HG02588 (cell line): Measurements from ENCODE around the gene CAMKV.

Source experiments
- ATAC-seq: cut with Tn5 transposase; IDR thresholded peaks from one replicate; pipeline ENCODE4 v1.9.1; 2021; ENCODE audit warnings: mild to moderate bottlenecking, moderate library complexity; ENCODE audit not compliant: unreplicated experiment

Gene CAMKV

GRCh38 chr3:49898991-49899390 is 29.3 kb upstream of the CAMKV start:
- ATAC-seq = no peak

- no peak for ATAC-seq
Measured at GRCh38 chr3:49896345-49896744, 26.6 kb upstream of the CAMKV start.

GRCh38 chr3:49895791-49896190 is 26.1 kb upstream of the CAMKV start:
- no peak for ATAC-seq

GRCh38 chr3:49889296-49889695 is 19.6 kb upstream of the CAMKV start:
- ATAC-seq = no peak

GRCh38 chr3:49886922-49887265 is 17.2 kb upstream of the CAMKV start:
- ATAC-seq = no peak

GRCh38 chr3:49883998-49884397 is 14.3 kb upstream of the CAMKV start:
- no peak for ATAC-seq

- ATAC-seq = no peak
Measured at GRCh38 chr3:49882166-49882565, 12.5 kb upstream of the CAMKV start.

GRCh38 chr3:49880581-49881315 is 11.0 kb upstream of the CAMKV start:
- ATAC-seq = no peak

- no peak for ATAC-seq
Measured at GRCh38 chr3:49879721-49880120, 10.0 kb upstream of the CAMKV start.

GRCh38 chr3:49878686-49879085 is 9.0 kb upstream of the CAMKV start:
- ATAC-seq = no peak

GRCh38 chr3:49877716-49878115 is 8.0 kb upstream of the CAMKV start:
- ATAC-seq = no peak

GRCh38 chr3:49876567-49876966 is 6.9 kb upstream of the CAMKV start:
- ATAC-seq = no peak

GRCh38 chr3:49873623-49874022 is 3.9 kb upstream of the CAMKV start:
- ATAC-seq = no peak

GRCh38 chr3:49872801-49873281 is 3.1 kb upstream of the CAMKV start:
- no peak for ATAC-seq

- no peak for ATAC-seq
Measured at GRCh38 chr3:49871531-49872153, 1.9 kb upstream of the CAMKV start.

GRCh38 chr3:49868862-49869466 is 742 bp downstream of the CAMKV start:
- no peak for ATAC-seq

GRCh38 chr3:49867871-49868321 is 1.8 kb downstream of the CAMKV start:
- ATAC-seq = no peak

- no peak for ATAC-seq
Measured at GRCh38 chr3:49867400-49867799, 2.3 kb downstream of the CAMKV start.

GRCh38 chr3:49865198-49865784 is 4.4 kb downstream of the CAMKV start:
- no peak for ATAC-seq

- ATAC-seq = no peak
Measured at GRCh38 chr3:49864505-49864904, 5.2 kb downstream of the CAMKV start.

- ATAC-seq = no peak
Measured at GRCh38 chr3:49859576-49860305, 10.0 kb downstream of the CAMKV start.
